SK-N-SH treated with all-trans-retinoic acid at 6 μM for 48 hours (cell line): ENCODE measurements around the gene PTPRO.

ENCODE experiments used
- ARNTL ChIP-seq: fragments of 450-650 bp; formaldehyde crosslinking; IDR thresholded peaks from 2 replicates; pipeline ENCODE4 v1.5.0; 2020; ENCODE audit warnings: low read depth, mild to moderate bottlenecking, moderate library complexity, borderline replicate concordance
- CREB5 ChIP-seq: fragments of 250-450 bp; sonication (Bioruptor Pico); IDR thresholded peaks from 2 replicates; pipeline ENCODE4 v1.5.1; 2020; ENCODE audit warnings: low read depth, mild to moderate bottlenecking, moderate library complexity
- CSRNP3 ChIP-seq: fragments of 250-450 bp; sonication (Bioruptor Pico); IDR thresholded peaks from 2 replicates; pipeline ENCODE4 v1.5.1; 2021; ENCODE audit warnings: mild to moderate bottlenecking, moderate library complexity
- OSR1 ChIP-seq: fragments of 250-450 bp; sonication (Bioruptor Pico); IDR thresholded peaks from 2 replicates; pipeline ENCODE4 v1.8.0; 2022; ENCODE audit warnings: moderate library complexity, mild to moderate bottlenecking, inconsistent platforms
- PATZ1 ChIP-seq: fragments of 250-450 bp; sonication (Bioruptor Pico); IDR thresholded peaks from 2 replicates; pipeline ENCODE4 v1.8.0; 2020; ENCODE audit warnings: mild to moderate bottlenecking, moderate library complexity, borderline replicate concordance
- POU6F1 ChIP-seq: fragments of 250-450 bp; sonication (Bioruptor Pico); IDR thresholded peaks from 2 replicates; pipeline ENCODE4 v1.8.0; 2021; ENCODE audit warnings: low read depth, mild to moderate bottlenecking, moderate library complexity, borderline replicate concordance
- PPARA ChIP-seq: fragments of 250-450 bp; sonication (Bioruptor Pico); IDR thresholded peaks from 2 replicates; pipeline ENCODE4 v1.5.0; 2020; ENCODE audit warnings: mild to moderate bottlenecking, borderline replicate concordance
- RARB ChIP-seq: fragments of 250-450 bp; sonication (Bioruptor Pico); IDR thresholded peaks from 2 replicates; pipeline ENCODE4 v1.8.0; 2021; ENCODE audit warnings: mild to moderate bottlenecking, moderate library complexity
- SNAI2 ChIP-seq: fragments of 250-450 bp; sonication (Bioruptor Pico); IDR thresholded peaks from 2 replicates; pipeline ENCODE4 v1.5.0; 2020; ENCODE audit warnings: mild to moderate bottlenecking, moderate library complexity
- TCF4 ChIP-seq: fragments of 250-450 bp; sonication (Bioruptor Pico); IDR thresholded peaks from 2 replicates; pipeline ENCODE4 v1.8.0; 2021; ENCODE audit warnings: mild to moderate bottlenecking, moderate library complexity, borderline replicate concordance
- ZFP3 ChIP-seq: fragments of 250-450 bp; sonication (Bioruptor Pico); IDR thresholded peaks from 2 replicates; pipeline ENCODE4 v1.5.0; 2020; ENCODE audit warnings: mild to moderate bottlenecking, moderate library complexity
- ZFP30 ChIP-seq: fragments of 450-650 bp; formaldehyde crosslinking; IDR thresholded peaks from 2 replicates; pipeline ENCODE4 v1.5.0; 2022; ENCODE audit warnings: mild to moderate bottlenecking, moderate library complexity

- TF ChIP-seq ZFP3 (CRISPR knock-in tag) (no peak), SNAI2 (CRISPR knock-in tag) (no peak), ZFP30 (CRISPR knock-in tag) (no peak), POU6F1 (CRISPR knock-in tag) (no peak), PPARA (CRISPR knock-in tag) (no peak), CSRNP3 (no peak), ARNTL (no peak), PATZ1 (no peak), OSR1 (CRISPR knock-in tag) (no peak), CREB5 (no peak), RARB (CRISPR knock-in tag) (no peak), TCF4 (CRISPR knock-in tag) (no peak)
Measured at GRCh38 chr12:15613981-15614380, 291.7 kb downstream of the PTPRO start.
